ENCODE measurements around the gene LRRN4CL.
A peak's percentile ranks its signal among the peaks of the same experiment; 100 is the strongest.

Gene LRRN4CL

DNA sequence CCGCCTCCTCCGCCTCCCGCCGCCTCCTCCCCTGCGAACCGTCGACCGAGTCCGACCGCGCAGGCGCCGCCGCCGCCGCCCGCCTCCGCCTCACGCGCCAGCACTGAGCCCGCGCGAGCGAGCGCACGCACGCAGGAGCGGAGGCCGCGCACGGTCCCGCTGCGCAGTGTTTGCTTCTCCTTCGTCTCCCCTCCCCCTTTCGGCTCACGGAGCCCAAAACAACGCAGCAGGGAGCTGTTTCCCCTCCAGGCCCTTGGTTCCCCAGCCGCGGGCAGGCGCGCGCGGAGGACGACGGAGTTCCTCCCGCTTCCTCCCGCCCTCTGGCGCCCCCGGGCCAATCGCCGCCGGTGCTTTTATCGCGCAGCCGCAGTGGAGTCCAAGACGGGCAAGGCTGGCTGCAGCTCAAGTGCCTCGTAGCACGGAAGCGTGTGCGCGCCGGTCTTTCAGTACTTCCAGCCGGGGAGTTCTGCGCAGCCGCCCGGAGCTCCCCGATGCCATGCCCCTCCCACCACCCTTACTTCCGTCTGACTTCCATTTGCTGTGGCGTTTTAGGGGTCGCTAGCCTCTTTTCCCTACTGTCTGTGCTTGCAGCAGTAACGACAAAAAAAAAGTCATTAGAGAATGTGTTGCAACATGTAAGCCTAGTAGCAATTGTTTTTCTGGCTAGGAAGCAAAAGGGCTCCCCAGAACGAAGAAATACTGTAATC lies 38.0 kb upstream of the LRRN4CL start, which contains the start of gene HNRNPUL2:
TSS of gene HNRNPUL2 (minus strand) at position 293 of the 707 bp plus-strand sequence. CDS start 301 bp downstream, outside the sequence.
- DNase-seq: peak; percentile 92
- H3K4me3 ChIP-seq (ENCODE audit: low read depth, low read length): peak within 1 kb of the TSS; percentile 91
- peaks cover 23% of the 10 kb centered on the region for H3K36me3 ChIP-seq
- H3K27me3 ChIP-seq: no peaks in the 10 kb centered on the region
- H3K4me1 ChIP-seq: no peaks in the 10 kb centered on the region
- no peaks in the 10 kb centered on the region for H3K9me3 ChIP-seq
- TF ChIP-seq, protein P1, sequence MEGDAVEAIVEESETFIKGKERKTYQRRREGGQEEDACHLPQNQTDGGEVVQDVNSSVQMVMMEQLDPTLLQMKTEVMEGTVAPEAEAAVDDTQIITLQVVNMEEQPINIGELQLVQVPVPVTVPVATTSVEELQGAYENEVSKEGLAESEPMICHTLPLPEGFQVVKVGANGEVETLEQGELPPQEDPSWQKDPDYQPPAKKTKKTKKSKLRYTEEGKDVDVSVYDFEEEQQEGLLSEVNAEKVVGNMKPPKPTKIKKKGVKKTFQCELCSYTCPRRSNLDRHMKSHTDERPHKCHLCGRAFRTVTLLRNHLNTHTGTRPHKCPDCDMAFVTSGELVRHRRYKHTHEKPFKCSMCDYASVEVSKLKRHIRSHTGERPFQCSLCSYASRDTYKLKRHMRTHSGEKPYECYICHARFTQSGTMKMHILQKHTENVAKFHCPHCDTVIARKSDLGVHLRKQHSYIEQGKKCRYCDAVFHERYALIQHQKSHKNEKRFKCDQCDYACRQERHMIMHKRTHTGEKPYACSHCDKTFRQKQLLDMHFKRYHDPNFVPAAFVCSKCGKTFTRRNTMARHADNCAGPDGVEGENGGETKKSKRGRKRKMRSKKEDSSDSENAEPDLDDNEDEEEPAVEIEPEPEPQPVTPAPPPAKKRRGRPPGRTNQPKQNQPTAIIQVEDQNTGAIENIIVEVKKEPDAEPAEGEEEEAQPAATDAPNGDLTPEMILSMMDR (IDR thresholded peaks at IDR 0.05; ENCODE audit: low read depth, low read length): no peak

DNA sequence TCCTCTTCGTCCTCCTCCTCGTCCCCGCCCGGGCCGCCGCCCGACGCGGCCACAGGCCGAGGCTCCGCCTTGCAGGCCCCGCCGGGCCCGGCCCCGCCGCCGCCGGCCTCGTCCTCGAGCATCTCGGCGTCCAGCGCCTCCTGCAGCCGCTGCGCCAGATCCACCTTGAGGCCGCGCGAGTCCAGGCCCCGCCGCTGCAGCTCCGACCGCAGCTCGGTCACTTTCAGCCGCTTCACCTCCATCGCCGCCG lies 37.5 kb upstream of the LRRN4CL start:
- Histone ChIP-seq H3K9me3 (no peaks in the 10 kb centered on the region), H3K27me3 (no peaks in the 10 kb centered on the region), H3K36me3 (peaks cover 28% of the 10 kb centered on the region), H3K4me3 (ENCODE audit: low read depth, low read length) (peak overlapping the region; percentile 91), H3K4me1 (no peaks in the 10 kb centered on the region)
- no peak for DNase-seq
- TF ChIP-seq, protein P1 (IDR thresholded peaks at IDR 0.05; ENCODE audit: low read depth, low read length): no peak

DNA sequence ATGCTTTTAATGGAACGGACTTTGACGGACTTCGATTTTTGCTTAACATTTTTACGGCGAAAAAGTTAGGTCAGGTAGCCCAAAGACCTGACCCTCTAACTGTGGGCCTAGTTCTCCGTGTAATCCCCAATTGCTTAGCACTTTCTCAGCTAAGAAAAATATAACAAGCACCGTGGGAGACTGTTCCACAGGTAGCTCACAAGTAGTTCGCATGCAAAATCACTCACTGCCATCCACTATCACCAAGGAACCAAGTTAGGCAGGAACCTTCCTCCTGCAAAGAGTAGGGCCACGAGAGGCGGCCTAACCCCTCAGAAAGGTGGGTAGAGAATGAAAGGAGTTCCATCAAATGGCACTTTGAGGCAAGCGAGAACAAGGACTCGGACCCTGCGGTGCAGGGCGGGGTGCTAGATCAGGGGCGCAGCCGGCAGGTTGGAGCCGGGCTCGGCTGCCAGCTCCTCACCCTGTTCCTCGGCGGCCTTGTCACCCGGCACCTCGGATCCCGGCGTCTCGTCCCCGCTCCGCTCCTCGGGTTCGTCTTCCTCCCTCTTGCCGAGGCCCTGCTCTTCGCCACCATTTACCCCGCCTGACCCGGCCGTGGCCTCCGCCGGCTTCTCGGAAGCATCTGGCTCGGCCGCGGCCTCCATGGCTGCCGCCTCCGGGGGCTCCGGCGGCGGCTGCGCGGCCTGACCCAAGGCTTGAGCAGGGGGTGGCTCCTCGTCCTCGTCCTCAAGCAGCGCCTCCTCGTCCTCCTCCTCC lies 37.0 kb upstream of the LRRN4CL start:
- TF ChIP-seq, protein P1 (IDR thresholded peaks at IDR 0.05; ENCODE audit: low read depth, low read length): no peak
- Histone ChIP-seq H3K4me1 (no peaks in the 10 kb centered on the region), H3K9me3 (no peaks in the 10 kb centered on the region), H3K4me3 (ENCODE audit: low read depth, low read length) (peak overlapping the region; percentile 91), H3K36me3 (peaks cover 31% of the 10 kb centered on the region), H3K27me3 (no peaks in the 10 kb centered on the region)
- no peak for DNase-seq

DNA sequence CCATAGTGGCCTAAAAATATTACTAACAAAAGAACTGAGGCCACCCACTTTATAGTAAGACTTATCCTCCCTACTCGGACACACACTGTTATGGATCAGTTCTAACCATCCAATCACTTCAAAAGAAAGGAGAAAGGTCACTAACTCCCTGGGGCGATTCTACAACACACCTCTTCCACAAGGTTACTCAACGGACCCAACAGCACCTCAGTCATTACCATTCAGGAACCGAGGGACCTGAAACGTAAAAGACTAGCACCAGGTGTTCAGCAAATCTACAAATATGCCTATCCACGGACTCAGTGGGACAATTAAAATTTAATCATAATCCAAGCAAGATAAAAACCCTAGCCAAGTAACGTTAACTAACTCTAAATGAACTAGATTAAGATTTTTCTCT lies 36.3 kb upstream of the LRRN4CL start:
- Histone ChIP-seq H3K4me1 (no peaks in the 10 kb centered on the region), H3K9me3 (no peaks in the 10 kb centered on the region), H3K36me3 (peaks cover 35% of the 10 kb centered on the region), H3K4me3 (ENCODE audit: low read depth, low read length) (peak overlapping the region; percentile 91), H3K27me3 (no peaks in the 10 kb centered on the region)
- TF ChIP-seq, protein P1 (IDR thresholded peaks at IDR 0.05; ENCODE audit: low read depth, low read length): no peak
- DNase-seq: no peak

DNA sequence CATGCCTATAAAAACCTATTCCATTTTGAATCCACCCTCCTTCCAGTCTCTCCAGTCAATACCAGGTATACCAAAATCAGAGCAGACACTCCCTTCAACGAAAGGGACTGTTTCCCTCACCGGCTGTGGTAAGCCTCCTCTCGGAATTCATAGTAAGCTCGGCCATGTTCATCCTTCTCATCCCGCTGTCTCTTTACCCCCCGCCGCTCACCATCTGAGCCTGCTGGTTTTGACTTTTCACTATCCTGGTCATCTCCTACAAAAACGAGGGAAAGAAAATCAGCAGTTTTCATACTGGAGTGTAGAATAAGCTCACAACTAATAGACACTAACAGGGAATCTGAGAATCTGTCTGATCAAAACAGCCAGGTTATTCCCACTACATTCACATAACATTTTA lies 34.8 kb upstream of the LRRN4CL start:
- TF ChIP-seq, protein P1 (IDR thresholded peaks at IDR 0.05; ENCODE audit: low read depth, low read length): no peak
- Histone ChIP-seq H3K27me3 (no peaks in the 10 kb centered on the region), H3K4me3 (ENCODE audit: low read depth, low read length) (peak overlapping the region; percentile 91), H3K36me3 (peaks cover 45% of the 10 kb centered on the region), H3K4me1 (no peaks in the 10 kb centered on the region), H3K9me3 (no peaks in the 10 kb centered on the region)
- DNase-seq: no peak

DNA sequence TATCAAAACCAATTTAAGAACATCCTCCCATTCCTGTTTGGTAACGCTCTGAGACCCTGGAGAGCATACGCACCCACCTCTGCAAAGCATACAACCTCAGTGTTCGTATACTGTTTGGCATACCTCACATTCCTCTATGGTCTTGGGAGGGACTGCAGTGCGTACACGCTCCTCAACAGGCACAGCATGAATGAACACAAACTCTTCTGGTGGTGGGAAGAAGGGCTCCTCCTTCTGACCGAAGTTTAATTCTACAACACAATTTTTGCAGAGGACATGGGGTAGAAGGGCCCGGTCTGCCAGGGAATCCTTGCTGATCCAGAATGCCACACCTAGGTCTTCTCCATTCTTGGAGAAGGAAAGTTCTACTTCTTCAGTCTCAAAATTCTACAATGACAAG lies 32.7 kb upstream of the LRRN4CL start:
- no peak overlapping the region for H3K4me3 ChIP-seq (ENCODE audit: low read depth, low read length)
- H3K9me3 ChIP-seq: no peaks in the 10 kb centered on the region
- H3K36me3 ChIP-seq: peaks cover 64% of the 10 kb centered on the region
- no peaks in the 10 kb centered on the region for H3K27me3 ChIP-seq
- TF ChIP-seq, protein P1 (IDR thresholded peaks at IDR 0.05; ENCODE audit: low read depth, low read length): peak; percentile 12; the same call in 1 of the 2 replicates
- H3K4me1 ChIP-seq: no peaks in the 10 kb centered on the region
- no peak for DNase-seq
